GM12878 (cell line): Measurements from ENCODE around the gene SURF2. TPM values are rescaled to one million over a fixed set of nuclear protein-coding genes. Genes with fewer than 3 reads are reported as not detected.

Experiments
- ATAC-seq: fragments of 200-7000 bp; cut with Tn5 transposase; 3 replicates; pipeline ENCODE4 v1.9.1; 2020; ENCODE audit warnings: mild to moderate bottlenecking, moderate library complexity
- BruUV-seq: library from RNA; stranded (reverse); fragments of 400-500 nt; replicated peaks from 2 replicates; lab custom pipeline; 2021; lab: Mats Ljungman, UMichigan
- CTCF ChIA-PET: fragments of 300-600 bp; sonication (Branson Sonifier 250); formaldehyde crosslinking; extraction: SDS; loops from one replicate; lab custom pipeline; 2021; ENCODE audit warnings: inconsistent platforms; lab: Yijun Ruan, JAX
- POLR2A ChIA-PET: fragments of 350-600 bp; formaldehyde crosslinking; extraction: SDS; loops from one replicate; lab custom pipeline; 2021; ENCODE audit warnings: inconsistent platforms; lab: Charles Lee
- RAD21 ChIA-PET: fragments of 300-600 bp; sonication (Branson Sonifier 250); formaldehyde crosslinking; loops from one replicate; lab custom pipeline; 2023; ENCODE audit warnings: antibody characterized with exemption; ENCODE audit not compliant: unreplicated experiment; lab: Charles Lee
- SMC1A ChIA-PET: fragments of 300-600 bp; sonication (Branson Sonifier 250); formaldehyde crosslinking; loops from one replicate; lab custom pipeline; 2023; ENCODE audit not compliant: unreplicated experiment, uncharacterized antibody; lab: Charles Lee
- DNase-seq: peaks from one replicate; pipeline ENCODE4 v3.0.0-alpha.2; 2011; ENCODE audit warnings: low read depth, low spot score
- FAIRE-seq: peaks from 3 replicates; lab custom pipeline; 2011; peaks lifted over from hg19 to GRCh38; lab: Jason Lieb, UNC
- H2AFZ ChIP-seq: 2 replicates; pipeline ENCODE4 v1.6.0; 2011; ENCODE audit warnings: low read depth, low read length, control low read depth; ENCODE audit not compliant: control insufficient read depth
- H3K27ac ChIP-seq: 2 replicates; pipeline ENCODE4 v1.5.1; 2011; ENCODE audit warnings: control low read depth; ENCODE audit not compliant: control insufficient read depth, insufficient read depth
- H3K27me3 ChIP-seq, 2 experiments: replicated peaks in 1 of 2; 2 replicates each; pipeline versions ENCODE4 v1.6.0 to v1.6.1; 2011; ENCODE audit warnings: low read length in 1 of 2; ENCODE audit not compliant: control insufficient read depth in 2 of 2, insufficient read depth in 2 of 2
- H3K36me3 ChIP-seq, 2 experiments: 2 replicates each; pipeline ENCODE4 v1.5.1; 2011; ENCODE audit warnings: low read length in 1 of 2; ENCODE audit not compliant: control insufficient read depth in 2 of 2, insufficient read depth in 2 of 2
- H3K4me1 ChIP-seq: 2 replicates; pipeline ENCODE4 v1.6.1; 2011; ENCODE audit warnings: mild to moderate bottlenecking, low read length, moderate library complexity, mixed read lengths; ENCODE audit not compliant: control insufficient read depth, insufficient read depth
- H3K4me2 ChIP-seq: 2 replicates; pipeline ENCODE4 v1.6.0; 2011; ENCODE audit warnings: control low read depth; ENCODE audit not compliant: control insufficient read depth, insufficient read depth
- H3K4me3 ChIP-seq: fragments of 200-600 bp; sonication (generic); 2 replicates; pipeline ENCODE4 v1.5.1; 2016
- H3K79me2 ChIP-seq: 2 replicates; pipeline ENCODE4 v1.6.0; 2011; ENCODE audit warnings: low read length; ENCODE audit not compliant: control insufficient read depth, insufficient read depth
- H3K9ac ChIP-seq: 2 replicates; pipeline ENCODE4 v1.8.0; 2011; ENCODE audit warnings: low read length, control low read depth, mixed read lengths; ENCODE audit not compliant: control insufficient read depth, insufficient read depth
- H3K9me3 ChIP-seq: replicated peaks from 3 replicates; pipeline ENCODE4 v1.5.1; 2011; ENCODE audit warnings: mild to moderate bottlenecking, low read length; ENCODE audit not compliant: control insufficient read depth, insufficient read depth
- H4K20me1 ChIP-seq: 2 replicates; pipeline ENCODE4 v1.6.0; 2011; ENCODE audit not compliant: control insufficient read depth, insufficient read depth
- ATF3 ChIP-seq: IDR thresholded peaks from 2 replicates; pipeline ENCODE4 v1.6.1; 2011; ENCODE audit warnings: low read depth, mild to moderate bottlenecking, low read length, moderate library complexity, borderline replicate concordance; ENCODE audit errors: extremely low read depth
- HCFC1 ChIP-seq: fragments of 150-350 bp; IDR thresholded peaks from 2 replicates; pipeline ENCODE4 v1.6.1; 2014; ENCODE audit warnings: low read length
- KDM1A ChIP-seq: fragments of 200-600 bp; sonication (generic); IDR thresholded peaks from 2 replicates; pipeline ENCODE4 v1.6.1; 2016; ENCODE audit warnings: borderline replicate concordance
- WGBS: methylation state at CpG from one replicate; pipeline ENCODE4 v1.1.6; 2016; ENCODE audit warnings: low lambda C conversion rate; ENCODE audit not compliant: insufficient replicate concordance, insufficient coverage; ENCODE audit errors: missing lambda C conversion rate; 5-methylcytosine and 5-hydroxymethylcytosine counted together
- in situ Hi-C: fragments of 300-500 bp; cut with MboI; formaldehyde crosslinking; loops from 9 replicates; pipeline ENCODE4 v1.14.3; 2018; ENCODE audit warnings: mixed read lengths
- intact Hi-C: fragments of 100-400 bp; cut with micrococcal nuclease; formaldehyde crosslinking; loops from one replicate; pipeline ENCODE4 v1.14.2; 2022; ENCODE audit not compliant: unreplicated experiment
- polyA plus RNA-seq, 11 experiments: library from polyadenylated mRNA; depleted of rRNA in 4 of 11; unstranded in 6 of 11; stranded (reverse) in 5 of 11; fragments of >200 nt; fragmentation: Nextera tagmentation in 4 of 11; fragmentation: Illumina TruSeq in 1 of 11; extraction: Ambion mirVana in 4 of 11; extraction: Trizol in 1 of 11; gene quantifications; 1 replicate in 1 of 11; 2 replicates in 10 of 11; pipeline versions ENCODE4 v1.2.1 to v1.2.3, GENCODE V29; 2011 to 2016; ENCODE audit warnings: inconsistent platforms in 2 of 11, missing spikeins in 2 of 11, low read depth in 1 of 11
- total RNA-seq, 4 experiments: library from RNA; depleted of rRNA in 3 of 4; stranded (reverse); fragments of >200 nt in 3 of 4; fragmentation: Illumina TruSeq in 1 of 4; extraction: Trizol in 1 of 4; gene quantifications; 2 replicates each; pipeline versions ENCODE4 v1.2.1 to v1.2.3, GENCODE V29; 2013 to 2021
- TF ChIP-seq, protein P1 (sequence below): fragments of 450-650 bp; IDR thresholded peaks from 2 replicates; pipeline ENCODE4 v1.6.1; 2017; ENCODE audit warnings: antibody characterized with exemption, mild to moderate bottlenecking, moderate library complexity

Gene SURF2
- total and polyA plus RNA-seq, 10 of the 15 experiments (the other 5 are each of a cell fraction or from before 2014, with no cell fraction given), result 4.0 to 41.7 (median 20.8) TPM

GRCh38 chr9:133344979-133345378, 11.4 kb upstream of the SURF2 start (continued):
- TF ChIP-seq KDM1A, result no peak
- TF ChIP-seq ATF3, result no peak
- TF ChIP-seq, protein P1, sequence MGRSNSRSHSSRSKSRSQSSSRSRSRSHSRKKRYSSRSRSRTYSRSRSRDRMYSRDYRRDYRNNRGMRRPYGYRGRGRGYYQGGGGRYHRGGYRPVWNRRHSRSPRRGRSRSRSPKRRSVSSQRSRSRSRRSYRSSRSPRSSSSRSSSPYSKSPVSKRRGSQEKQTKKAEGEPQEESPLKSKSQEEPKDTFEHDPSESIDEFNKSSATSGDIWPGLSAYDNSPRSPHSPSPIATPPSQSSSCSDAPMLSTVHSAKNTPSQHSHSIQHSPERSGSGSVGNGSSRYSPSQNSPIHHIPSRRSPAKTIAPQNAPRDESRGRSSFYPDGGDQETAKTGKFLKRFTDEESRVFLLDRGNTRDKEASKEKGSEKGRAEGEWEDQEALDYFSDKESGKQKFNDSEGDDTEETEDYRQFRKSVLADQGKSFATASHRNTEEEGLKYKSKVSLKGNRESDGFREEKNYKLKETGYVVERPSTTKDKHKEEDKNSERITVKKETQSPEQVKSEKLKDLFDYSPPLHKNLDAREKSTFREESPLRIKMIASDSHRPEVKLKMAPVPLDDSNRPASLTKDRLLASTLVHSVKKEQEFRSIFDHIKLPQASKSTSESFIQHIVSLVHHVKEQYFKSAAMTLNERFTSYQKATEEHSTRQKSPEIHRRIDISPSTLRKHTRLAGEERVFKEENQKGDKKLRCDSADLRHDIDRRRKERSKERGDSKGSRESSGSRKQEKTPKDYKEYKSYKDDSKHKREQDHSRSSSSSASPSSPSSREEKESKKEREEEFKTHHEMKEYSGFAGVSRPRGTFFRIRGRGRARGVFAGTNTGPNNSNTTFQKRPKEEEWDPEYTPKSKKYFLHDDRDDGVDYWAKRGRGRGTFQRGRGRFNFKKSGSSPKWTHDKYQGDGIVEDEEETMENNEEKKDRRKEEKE, result no peak

- no peaks in the 10 kb centered on the region for H3K27me3 ChIP-seq
- ChIA-PET SMC1A (no interaction called here), CTCF (interaction anchor here (0.9 kb wide), 1 partner anchor 12 kb away, joined by 3 read pairs; no protein-coding TSS in a partner anchor), POLR2A (no interaction called here), RAD21 (no interaction called here)
- no peak overlapping the region for H3K9ac ChIP-seq
- peaks cover 21% of the 10 kb centered on the region for H3K4me1 ChIP-seq
- ATAC-seq, result no peak
- H3K4me3 ChIP-seq, result no peak overlapping the region
- H3K36me3 ChIP-seq, result peaks cover 23 to 29% of the 10 kb centered on the region in 2 experiments
- no peaks in the 10 kb centered on the region for H3K9me3 ChIP-seq
- peaks cover 45% of the 10 kb centered on the region for H3K79me2 ChIP-seq
- no peak overlapping the region for H3K27ac ChIP-seq
- H2AFZ ChIP-seq, result no peak overlapping the region
- no peaks in the 10 kb centered on the region for H4K20me1 ChIP-seq
- FAIRE-seq, result no peak
- no peak for TF ChIP-seq HCFC1
- no peak for DNase-seq
- WGBS, result 97% methylated on average over 6 of the region's 6 CpGs
- in situ Hi-C loops, result no loop called here
- 0 out of 2 replicates have a peak overlapping the region, but pooled peaks have one; percentile 82 for H3K4me2 ChIP-seq
- no TSS peak for BruUV-seq
- intact Hi-C loops, result loop anchor here (5.0 kb wide), 1 partner anchor 132 kb away; the partner anchor contains the start of gene SLC2A6
These were observed 10.8 kb upstream of the SURF2 start for GRCh38 chr9:133345596-133345995.
